Stomach smooth muscle (tissue), 2 donors: ENCODE data around the gene TEX13B.

Experiments used
- H3K27ac ChIP-seq: one replicate; pipeline ENCODE4 v1.7.0; 2013; ENCODE audit warnings: mild to moderate bottlenecking, low read length, inconsistent platforms
- H3K27me3 ChIP-seq, 2 donors: one replicate each; pipeline ENCODE4 v1.7.0; 2013; ENCODE audit warnings: low read length in 2 of 2; ENCODE audit not compliant: insufficient read depth in 2 of 2, control insufficient read depth in 1 of 2
- H3K36me3 ChIP-seq, 2 donors: one replicate each; pipeline ENCODE4 v1.7.0; 2013; ENCODE audit warnings: low read length in 2 of 2; ENCODE audit not compliant: control insufficient read depth in 2 of 2, insufficient read depth in 2 of 2
- H3K4me1 ChIP-seq: one replicate; pipeline ENCODE4 v1.7.0; 2013; ENCODE audit warnings: low read length; ENCODE audit not compliant: control insufficient read depth, insufficient read depth
- H3K4me3 ChIP-seq, 2 donors: one replicate each; pipeline ENCODE4 v1.7.0; 2013; ENCODE audit warnings: low read length in 2 of 2
- H3K9ac ChIP-seq, 2 donors: one replicate each; pipeline ENCODE4 v1.7.0; 2013; ENCODE audit warnings: low read length in 2 of 2, mild to moderate bottlenecking in 1 of 2
- H3K9me3 ChIP-seq, 2 donors: one replicate each; pipeline ENCODE4 v1.7.0; 2013; ENCODE audit warnings: low read length in 2 of 2; ENCODE audit not compliant: control insufficient read depth in 2 of 2
- donor health status: healthy.
- donor health status: Pancreatic carcinoma.

TEX13B gene

GRCh38 chrX:107940095-107940494, 42.1 kb downstream of the TEX13B start:
- H3K9ac ChIP-seq = no peak overlapping the region
- H3K4me1 ChIP-seq = peaks cover 3% of the 10 kb centered on the region
- H3K27me3 ChIP-seq = peaks cover 0 to 23% of the 10 kb centered on the region in 2 donors
- peaks cover 0 to 3% of the 10 kb centered on the region in 2 donors for H3K9me3 ChIP-seq
- H3K36me3 ChIP-seq = no peaks in the 10 kb centered on the region
- H3K27ac ChIP-seq = no peak overlapping the region
- H3K4me3 ChIP-seq = no peak overlapping the region

- Histone ChIP-seq H3K36me3 (no peaks in the 10 kb centered on the region), H3K27ac (no peak overlapping the region), H3K4me3 (no peak overlapping the region), H3K4me1 (peaks cover 3% of the 10 kb centered on the region), H3K9ac (no peak overlapping the region), H3K27me3 (peaks cover 0 to 23% of the 10 kb centered on the region in 2 donors), H3K9me3 (peaks cover 0 to 8% of the 10 kb centered on the region in 2 donors)
These were observed 45.8 kb downstream of the TEX13B start for GRCh38 chrX:107936434-107936730.

GRCh38 chrX:107935664-107936433, 46.3 kb downstream of the TEX13B start:
- Histone ChIP-seq H3K4me3 (peak overlapping the region; percentile 13 to 55), H3K27ac (no peak overlapping the region), H3K4me1 (peaks cover 3% of the 10 kb centered on the region), H3K9ac (no peak overlapping the region), H3K36me3 (no peaks in the 10 kb centered on the region), H3K9me3 (peaks cover 0 to 8% of the 10 kb centered on the region in 2 donors), H3K27me3 (peaks cover 0 to 19% of the 10 kb centered on the region in 2 donors)

- Histone ChIP-seq H3K27me3 (peaks cover 0 to 19% of the 10 kb centered on the region in 2 donors), H3K27ac (no peak overlapping the region), H3K9me3 (peaks cover 0 to 8% of the 10 kb centered on the region in 2 donors), H3K4me1 (peaks cover 3% of the 10 kb centered on the region), H3K36me3 (no peaks in the 10 kb centered on the region), H3K9ac (no peak overlapping the region), H3K4me3 (peak overlapping the region in 1 of 2 donors; percentile 3)
These were observed 47.0 kb downstream of the TEX13B start for GRCh38 chrX:107935200-107935599.

GRCh38 chrX:107934262-107934661, 47.9 kb downstream of the TEX13B start:
- Histone ChIP-seq H3K27ac (no peak overlapping the region), H3K36me3 (no peaks in the 10 kb centered on the region), H3K9me3 (peaks cover 0 to 5% of the 10 kb centered on the region in 2 donors), H3K9ac (no peak overlapping the region), H3K27me3 (peaks cover 0 to 13% of the 10 kb centered on the region in 2 donors), H3K4me1 (peaks cover 3% of the 10 kb centered on the region), H3K4me3 (no peak overlapping the region)
